K562 (cell line): ENCODE measurements around the gene NKD1. TPM values are rescaled to one million over a fixed set of nuclear protein-coding genes. Genes with fewer than 3 reads are reported as not detected.

Source experiments
- ATAC-seq: fragments of 200-7000 bp; cut with Tn5 transposase; 3 replicates; pipeline ENCODE4 v1.9.1; 2020; ENCODE audit warnings: moderate library complexity
- BruUV-seq: library from RNA; stranded (reverse); fragments of 400-500 nt; replicated peaks from 2 replicates; lab custom pipeline; 2021; lab: Mats Ljungman, UMichigan
- CTCF ChIA-PET: fragments of 300-600 bp; formaldehyde crosslinking; extraction: SDS; loops from one replicate; lab custom pipeline; 2021; ENCODE audit warnings: low intra/inter-chr PET ratio; lab: Yijun Ruan, JAX
- POLR2A ChIA-PET: fragments of 300-600, 350-650 bp; sonication (Branson Sonifier 250); formaldehyde crosslinking; extraction: SDS; loops from one replicate; lab custom pipeline; 2021; ENCODE audit warnings: antibody characterized with exemption, inconsistent platforms; lab: Yijun Ruan, JAX
- DNase-seq, 4 experiments: peaks; one replicate each; pipeline versions ENCODE4 v3.0.0 to v3.0.0-alpha.2; 2011 to 2018; ENCODE audit warnings: low spot score in 3 of 4, mixed read lengths in 3 of 4; ENCODE audit errors: extremely low read depth in 1 of 4
- FAIRE-seq: peaks from 2 replicates; lab custom pipeline; 2011; peaks lifted over from hg19 to GRCh38; lab: Jason Lieb, UNC
- H2AFZ ChIP-seq: 2 replicates; pipeline ENCODE4 v1.6.0; 2011; ENCODE audit warnings: low read depth, low read length, control low read depth, inconsistent platforms
- H3K27ac ChIP-seq: fragments of 200-600 bp; 3 replicates; pipeline ENCODE4 v1.8.0; 2011; ENCODE audit warnings: low read depth, mild to moderate bottlenecking, control low read depth, inconsistent platforms, low read length, moderate library complexity, mixed read lengths; ENCODE audit errors: extremely low read depth
- H3K27me3 ChIP-seq, 2 experiments: fragments of 300-600 bp in 1 of 2; 2 replicates in 1 of 2; 3 replicates in 1 of 2; pipeline versions ENCODE4 v1.6.0 to v1.8.0; 2011; ENCODE audit warnings: inconsistent platforms in 2 of 2, low read length in 2 of 2, mild to moderate bottlenecking in 1 of 2, mixed read lengths in 1 of 2, moderate library complexity in 1 of 2; ENCODE audit not compliant: control insufficient read depth in 2 of 2, insufficient read depth in 2 of 2
- H3K36me3 ChIP-seq: fragments of 300-600 bp; 3 replicates; pipeline ENCODE4 v1.8.0; 2011; ENCODE audit warnings: mild to moderate bottlenecking, low read length, inconsistent platforms; ENCODE audit not compliant: control insufficient read depth, insufficient read depth
- H3K4me1 ChIP-seq, 2 experiments: fragments of 200-600 bp in 1 of 2; replicated peaks in 1 of 2; 2 replicates in 1 of 2; 3 replicates in 1 of 2; pipeline versions ENCODE4 v1.5.1 to v1.8.0; 2011; ENCODE audit warnings: inconsistent platforms in 2 of 2, low read length in 2 of 2, mild to moderate bottlenecking in 1 of 2, mixed read lengths in 1 of 2, moderate library complexity in 1 of 2; ENCODE audit not compliant: control insufficient read depth in 2 of 2, insufficient read depth in 2 of 2
- H3K4me2 ChIP-seq: 2 replicates; pipeline ENCODE4 v1.6.1; 2011; ENCODE audit warnings: low read length, control low read depth, inconsistent platforms, mixed read lengths; ENCODE audit not compliant: insufficient read depth
- H3K4me3 ChIP-seq: fragments of 200-600 bp; sonication (generic), shearing (Covaris generic); 2 replicates; pipeline ENCODE4 v1.5.1; 2016; ENCODE audit warnings: control low read depth, inconsistent platforms
- H3K79me2 ChIP-seq: fragments of 200-600 bp; 3 replicates; pipeline ENCODE4 v1.8.0; 2011; ENCODE audit warnings: low read length, inconsistent platforms; ENCODE audit not compliant: control insufficient read depth, insufficient read depth
- H3K9ac ChIP-seq, 2 experiments: 2 replicates each; pipeline versions ENCODE4 v1.6.0 to v1.6.1; 2011; ENCODE audit warnings: low read depth in 2 of 2, low read length in 2 of 2, control low read depth in 1 of 2, inconsistent platforms in 1 of 2, mild to moderate bottlenecking in 1 of 2, mixed read lengths in 1 of 2; ENCODE audit not compliant: insufficient read depth in 1 of 2
- H3K9me1 ChIP-seq: one replicate; pipeline ENCODE4 v1.6.0; 2011; ENCODE audit warnings: inconsistent platforms, mild to moderate bottlenecking, low read length, moderate library complexity; ENCODE audit not compliant: control insufficient read depth, insufficient read depth
- H3K9me3 ChIP-seq: replicated peaks from 2 replicates; pipeline ENCODE4 v1.5.1; 2011; ENCODE audit warnings: low read depth, low read length, inconsistent platforms; ENCODE audit not compliant: control insufficient read depth, insufficient read depth
- H4K20me1 ChIP-seq: replicated peaks from 2 replicates; pipeline ENCODE4 v1.6.1; 2011; ENCODE audit warnings: low read length, inconsistent platforms, mixed read lengths; ENCODE audit not compliant: control insufficient read depth, insufficient read depth
- HES1 ChIP-seq: fragments of 450-650 bp; IDR thresholded peaks from 2 replicates; pipeline ENCODE4 v1.6.1; 2016; ENCODE audit warnings: low read depth, mild to moderate bottlenecking, moderate library complexity
- TARDBP ChIP-seq: fragments of 450-650 bp; IDR thresholded peaks from 2 replicates; pipeline ENCODE4 v1.6.1; 2016
- TCF3 ChIP-seq: sonication (generic); formaldehyde crosslinking; IDR thresholded peaks from 2 replicates; pipeline ENCODE4 v1.4.0; 2020; ENCODE audit warnings: mild to moderate bottlenecking, missing genetic modification reagents
- ZNF354B ChIP-seq: fragments of 250-450 bp; sonication (Bioruptor Pico); IDR thresholded peaks from 2 replicates; pipeline ENCODE4 v1.4.0; 2020
- WGBS: fragments of 100-300 bp; shearing (Covaris generic); methylation state at CpG from one replicate; pipeline ENCODE4 v1.1.6; 2016; ENCODE audit warnings: low coverage, mixed read lengths; ENCODE audit not compliant: insufficient coverage; ENCODE audit errors: missing lambda C conversion rate; 5-methylcytosine and 5-hydroxymethylcytosine counted together
- in situ Hi-C: fragments of 300-500 bp; cut with MboI; formaldehyde crosslinking; loops from 4 replicates; pipeline ENCODE4 v1.15.0; 2018; ENCODE audit warnings: inconsistent platforms, mixed read lengths
- intact Hi-C: fragments of 100-400 bp; cut with micrococcal nuclease; formaldehyde crosslinking; loops from 2 replicates; pipeline ENCODE4 v1.14.2; 2022
- polyA plus RNA-seq, 8 experiments: library from polyadenylated mRNA; depleted of rRNA in 4 of 8; stranded (reverse) in 5 of 8; unstranded in 3 of 8; fragments of >200 nt; fragmentation: Nextera tagmentation in 2 of 8; fragmentation: Illumina TruSeq in 1 of 8; extraction: Ambion mirVana in 2 of 8; extraction: Trizol in 1 of 8; gene quantifications; 2 replicates each; pipeline versions ENCODE4 v1.2.1 to v1.2.3, GENCODE V29; 2011 to 2014; ENCODE audit warnings: inconsistent platforms in 1 of 8, missing spikeins in 1 of 8
- total RNA-seq, 7 experiments: library from RNA; depleted of rRNA in 6 of 7; stranded (reverse); fragments of >200 nt in 6 of 7; fragmentation: Illumina TruSeq in 2 of 7; extraction: Trizol in 2 of 7; gene quantifications; 2 replicates each; pipeline versions ENCODE4 v1.2.1 to v1.2.3, GENCODE V29; 2011 to 2021; ENCODE audit warnings: low replicate concordance in 1 of 7

Gene NKD1
- total and polyA plus RNA-seq, 9 of the 15 experiments (the other 6 are each of a cell fraction or from before 2014, with no cell fraction given): under 0.01 to 0.24 (median 0.04) TPM; not detected in 2

- FAIRE-seq (no peak), DNase-seq (no peak), ATAC-seq (no peak)
- Histone ChIP-seq H3K9ac (no peak within 1 kb of the TSS), H3K4me1 (no peaks in the 10 kb centered on the region), H3K79me2 (no peaks in the 10 kb centered on the region), H2AFZ (no peak within 1 kb of the TSS), H3K27me3 (peaks cover 0 to 27% of the 10 kb centered on the region in 2 experiments; a peak in 2 of 5 replicates), H3K4me2 (no peak within 1 kb of the TSS), H3K27ac (no peak within 1 kb of the TSS), H3K4me3 (no peak within 1 kb of the TSS), H3K9me1 (no peaks in the 10 kb centered on the region), H3K9me3 (no peaks in the 10 kb centered on the region), H4K20me1 (no peaks in the 10 kb centered on the region), H3K36me3 (no peaks in the 10 kb centered on the region)
- TF ChIP-seq HES1 (no peak), ZNF354B (no peak), TARDBP (no peak), TCF3 (CRISPR knock-in tag) (no peak)
- BruUV-seq: no TSS peak
- under 1% methylated on average over 16 of the region's 16 CpGs for WGBS
- ChIA-PET POLR2A (interaction anchor here (0.6 kb wide), 2 partner anchors 10 to 248 kb away, joined by 3 to 4 read pairs; no protein-coding TSS in a partner anchor), CTCF (no interaction called here)
- intact Hi-C loops (no loop called here), in situ Hi-C loops (no loop called here)
These were observed 133.1 kb downstream of the NKD1 start, which contains the start of gene SNX20 for GRCh38 chr16:50681021-50681885. Gene SNX20 (minus strand): TSS chr16:50681312. CDS start chr16:50677526, 3,786 bp downstream.
